Measurements from ENCODE around the gene GSDMA. TPM values are rescaled to one million over a fixed set of nuclear protein-coding genes. Genes with fewer than 3 reads are reported as not detected.

Gene GSDMA
- total and polyA plus RNA-seq, 9 donors = 0.10 to 0.55 (median 0.15) TPM; not detected in 5

- no peaks in the 10 kb centered on the region for H3K27me3 ChIP-seq
- no peak overlapping the region for H3K4me3 ChIP-seq
- TF ChIP-seq CTCF (IDR thresholded peaks at IDR 0.05) (no peak), POLR2A (IDR thresholded peaks at IDR 0.05) (no peak), EP300 (IDR thresholded peaks at IDR 0.05) (no peak)
- no peaks in the 10 kb centered on the region for H3K36me3 ChIP-seq
- WGBS, 3 donors = 91 to 95% (median 93%) methylated on average over 8 of the region's 8 CpGs
- no peak for DNase-seq
- H3K27ac ChIP-seq = no peak overlapping the region
- peaks cover 7% of the 10 kb centered on the region for H3K4me1 ChIP-seq (ENCODE audit: insufficient read depth)
- H3K9me3 ChIP-seq = no peaks in the 10 kb centered on the region
- intact Hi-C loops (cut with DNase I) = loop anchor here in 1 of 4 donors (5.0 kb wide), 1 partner anchor 142 kb away; no protein-coding TSS in a partner anchor
These were observed 62.1 kb downstream of the GSDMA start for GRCh38 chr17:40024901-40025300.

- no peak for DNase-seq
- H3K4me3 ChIP-seq = no peak overlapping the region
- no peaks in the 10 kb centered on the region for H3K36me3 ChIP-seq
- H3K27me3 ChIP-seq = no peaks in the 10 kb centered on the region
- 87 to 90% (median 89%) methylated on average over 2 of the region's 2 CpGs for WGBS, 3 donors
- TF ChIP-seq CTCF (IDR thresholded peaks at IDR 0.05) (no peak), POLR2A (IDR thresholded peaks at IDR 0.05) (no peak), EP300 (IDR thresholded peaks at IDR 0.05) (no peak)
- peaks cover 7% of the 10 kb centered on the region for H3K4me1 ChIP-seq (ENCODE audit: insufficient read depth)
- H3K27ac ChIP-seq = no peak overlapping the region
- intact Hi-C loops (cut with DNase I) = no loop called here
- no peaks in the 10 kb centered on the region for H3K9me3 ChIP-seq
These were observed 62.8 kb downstream of the GSDMA start for GRCh38 chr17:40025559-40025958.

- H3K36me3 ChIP-seq = no peaks in the 10 kb centered on the region
- peak in 1 of 5 donors; percentile 34 for DNase-seq
- WGBS, 3 donors = 64 to 70% (median 67%) methylated on average over 22 of the region's 22 CpGs
- no peak overlapping the region for H3K27ac ChIP-seq
- no peaks in the 10 kb centered on the region for H3K9me3 ChIP-seq
- no peak overlapping the region for H3K4me3 ChIP-seq
- peaks cover 7% of the 10 kb centered on the region for H3K4me1 ChIP-seq (ENCODE audit: insufficient read depth)
- intact Hi-C loops (cut with DNase I) = no loop called here
- TF ChIP-seq EP300 (IDR thresholded peaks at IDR 0.05) = no peak
- TF ChIP-seq CTCF (IDR thresholded peaks at IDR 0.05) = no peak
- TF ChIP-seq POLR2A (IDR thresholded peaks at IDR 0.05) = no peak
- no peaks in the 10 kb centered on the region for H3K27me3 ChIP-seq
These were observed 63.4 kb downstream of the GSDMA start for GRCh38 chr17:40025991-40026815.

GRCh38 chr17:40026816-40027613 is 64.2 kb downstream of the GSDMA start:
- no peaks in the 10 kb centered on the region for H3K36me3 ChIP-seq
- H3K27me3 ChIP-seq = no peaks in the 10 kb centered on the region
- peak overlapping the region in 1 of 2 donors; percentile 18 for H3K27ac ChIP-seq
- intact Hi-C loops (cut with DNase I) = no loop called here
- TF ChIP-seq CTCF (IDR thresholded peaks at IDR 0.05) = peak; percentile 78 to 88 (median 83)
- no peak for TF ChIP-seq POLR2A (IDR thresholded peaks at IDR 0.05)
- DNase-seq = peak; percentile 79 to 89 (median 87)
- no peaks in the 10 kb centered on the region for H3K9me3 ChIP-seq
- no peak overlapping the region for H3K4me3 ChIP-seq
- peaks cover 3% of the 10 kb centered on the region for H3K4me1 ChIP-seq (ENCODE audit: insufficient read depth)
- WGBS, 3 donors = 24 to 28% (median 25%) methylated on average over 23 to 33 of the region's 33 CpGs

Small RNAs within 50 kb of the gene (microRNA-seq; reads per million reads assigned to microRNA genes)
- gene MIR6884 = 0 to 0.95 (median 0) reads per million in 3 donors

Small RNAs within 50 kb of the gene (small RNA-seq; reads per million reads assigned to genes)
- gene SNORD124 = 615 reads per million, percentile 96 among the genes with 10 or more reads in this experiment

Other genes starting within 250 kb of the GSDMA start
- 10 to 100 TPM; 20.2 to 51.4 (median 23.4) TPM for gene MIEN1, start 232.5 kb upstream of the GSDMA start, total RNA-seq
- gene MIEN1, start 232.5 kb upstream of the GSDMA start, polyA plus RNA-seq = 10 to 100 TPM; 33.0 to 64.9 TPM
- 10 to 100 TPM in 1 of 7 donors, 1 to 10 TPM in 5, under 1 TPM in 1; 0.51 to 63.0 (median 2.7) TPM for gene GRB7, start 225.1 kb upstream of the GSDMA start, total RNA-seq
- gene GRB7, start 225.1 kb upstream of the GSDMA start, polyA plus RNA-seq = 1 to 10 TPM in 1 of 2 donors, under 1 TPM in 1; 0.23 to 1.8 TPM
- gene IKZF3, start 98.7 kb upstream of the GSDMA start, total RNA-seq = under 1 TPM; 0.34 to 0.97 (median 0.62) TPM
- gene IKZF3, start 98.7 kb upstream of the GSDMA start, polyA plus RNA-seq = 1 to 10 TPM in 1 of 2 donors, under 1 TPM in 1; 0.16 to 2.6 TPM
- not detected for gene ZPBP2, start 94.8 kb upstream of the GSDMA start, total RNA-seq
- gene ZPBP2, start 94.8 kb upstream of the GSDMA start, polyA plus RNA-seq = not detected
- 1 to 10 TPM; 3.8 to 9.7 (median 5.5) TPM for gene GSDMB, start 44.4 kb upstream of the GSDMA start, total RNA-seq
- 1 to 10 TPM; 3.7 to 6.5 TPM for gene GSDMB, start 44.4 kb upstream of the GSDMA start, polyA plus RNA-seq
- gene ORMDL3, start 35.4 kb upstream of the GSDMA start, total RNA-seq = 10 to 100 TPM; 37.0 to 64.3 (median 52.2) TPM
- 10 to 100 TPM; 43.7 to 97.5 TPM for gene ORMDL3, start 35.4 kb upstream of the GSDMA start, polyA plus RNA-seq
- under 1 TPM in 1 of 7 donors, not detected in 6; 0.27 TPM for gene LRRC3C, start 35.3 kb upstream of the GSDMA start, total RNA-seq
- under 1 TPM in 1 of 2 donors, not detected in 1; 0.12 TPM for gene LRRC3C, start 35.3 kb upstream of the GSDMA start, polyA plus RNA-seq
- 10 to 100 TPM; 48.2 to 88.4 (median 75.8) TPM for gene PSMD3, start 17.8 kb downstream of the GSDMA start, total RNA-seq
- 10 to 100 TPM; 63.9 to 70.1 TPM for gene PSMD3, start 17.8 kb downstream of the GSDMA start, polyA plus RNA-seq
- gene CSF3, start 52.4 kb downstream of the GSDMA start, total RNA-seq = 100 to 1,000 TPM in 1 of 7 donors, 1 to 10 TPM in 2, under 1 TPM in 2, not detected in 2; 0.32 to 197 (median 1.7) TPM
- gene CSF3, start 52.4 kb downstream of the GSDMA start, polyA plus RNA-seq = 1 to 10 TPM in 1 of 2 donors, not detected in 1; 1.1 TPM
- gene MED24, start 91.4 kb downstream of the GSDMA start, total RNA-seq = 10 to 100 TPM; 42.2 to 73.9 (median 66.7) TPM
- gene MED24, start 91.4 kb downstream of the GSDMA start, polyA plus RNA-seq = 10 to 100 TPM; 45.1 to 51.3 TPM
- gene THRA, start 100.0 kb downstream of the GSDMA start, total RNA-seq = 100 to 1,000 TPM in 2 of 7 donors, 10 to 100 TPM in 5; 51.4 to 129 (median 89.3) TPM
- 10 to 100 TPM; 77.5 to 87.2 TPM for gene THRA, start 100.0 kb downstream of the GSDMA start, polyA plus RNA-seq
- gene NR1D1, start 137.6 kb downstream of the GSDMA start, total RNA-seq = 10 to 100 TPM; 10.7 to 73.8 (median 23.7) TPM
- 10 to 100 TPM; 11.8 to 59.0 TPM for gene NR1D1, start 137.6 kb downstream of the GSDMA start, polyA plus RNA-seq
- 100 to 1,000 TPM in 1 of 7 donors, 10 to 100 TPM in 6; 59.6 to 110 (median 83.3) TPM for gene MSL1, start 159.0 kb downstream of the GSDMA start, total RNA-seq
- gene MSL1, start 159.0 kb downstream of the GSDMA start, polyA plus RNA-seq = 100 to 1,000 TPM in 1 of 2 donors, 10 to 100 TPM in 1; 60.8 to 122 TPM
- 100 to 1,000 TPM in 4 of 7 donors, 10 to 100 TPM in 3; 39.9 to 122 (median 106) TPM for gene CASC3, start 177.5 kb downstream of the GSDMA start, total RNA-seq
- 100 to 1,000 TPM in 1 of 2 donors, 10 to 100 TPM in 1; 53.1 to 113 TPM for gene CASC3, start 177.5 kb downstream of the GSDMA start, polyA plus RNA-seq
- gene RAPGEFL1, start 214.5 kb downstream of the GSDMA start, total RNA-seq = 1 to 10 TPM; 3.6 to 9.1 (median 6.4) TPM
- 1 to 10 TPM; 1.4 to 2.3 TPM for gene RAPGEFL1, start 214.5 kb downstream of the GSDMA start, polyA plus RNA-seq

All from ovary (tissue), 9 donors.